HG02588 (cell line): ENCODE data around the gene ITGA2B.

Source experiments
- ATAC-seq: cut with Tn5 transposase; IDR thresholded peaks from one replicate; pipeline ENCODE4 v1.9.1; 2021; ENCODE audit warnings: mild to moderate bottlenecking, moderate library complexity; ENCODE audit not compliant: unreplicated experiment

ITGA2B gene

DNA sequence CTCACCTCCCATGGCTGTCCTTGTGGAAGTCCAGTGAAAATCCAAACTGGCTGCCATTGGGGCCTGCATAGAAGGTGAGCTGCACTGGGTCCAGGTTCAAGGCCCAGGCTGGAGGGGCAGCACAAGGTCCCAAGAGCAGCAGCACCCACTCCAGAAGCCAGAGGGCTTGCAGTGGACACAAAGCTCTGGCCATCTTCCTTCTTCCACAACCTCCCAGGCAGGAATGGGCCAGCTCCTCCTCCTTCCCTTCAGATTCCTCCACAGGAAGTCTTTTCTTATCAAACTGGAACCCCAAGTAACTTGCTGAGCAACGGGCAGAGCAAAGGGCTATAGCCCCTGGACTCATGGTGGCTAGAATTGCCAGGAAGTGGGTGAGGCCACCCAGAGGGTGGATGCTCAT lies at the start of gene ITGA2B:
Gene ITGA2B (minus strand): TSS at position 369 of the 400 bp plus-strand sequence. CDS start 176 bp downstream, at position 193.
- ATAC-seq, result no peak

DNA sequence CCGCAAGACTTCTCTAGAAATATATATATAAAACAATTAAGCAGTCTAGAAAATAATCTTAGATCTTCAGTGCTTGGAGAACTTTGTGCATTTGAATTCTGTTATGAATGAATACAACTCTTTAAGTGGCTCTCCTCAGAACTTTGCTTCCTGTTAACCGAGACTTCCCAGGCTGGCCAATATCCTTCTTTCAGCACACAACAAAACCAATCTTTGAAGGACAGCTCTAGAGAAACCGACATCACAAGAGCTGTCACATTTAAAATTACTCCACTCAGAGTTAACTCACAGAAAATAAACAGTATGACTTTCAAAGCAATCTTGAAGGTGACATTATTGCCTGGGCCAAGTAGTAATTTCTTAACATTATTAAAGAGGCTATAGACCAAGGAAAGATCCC lies 49.7 kb upstream of the ITGA2B start:
- ATAC-seq, result no peak

DNA sequence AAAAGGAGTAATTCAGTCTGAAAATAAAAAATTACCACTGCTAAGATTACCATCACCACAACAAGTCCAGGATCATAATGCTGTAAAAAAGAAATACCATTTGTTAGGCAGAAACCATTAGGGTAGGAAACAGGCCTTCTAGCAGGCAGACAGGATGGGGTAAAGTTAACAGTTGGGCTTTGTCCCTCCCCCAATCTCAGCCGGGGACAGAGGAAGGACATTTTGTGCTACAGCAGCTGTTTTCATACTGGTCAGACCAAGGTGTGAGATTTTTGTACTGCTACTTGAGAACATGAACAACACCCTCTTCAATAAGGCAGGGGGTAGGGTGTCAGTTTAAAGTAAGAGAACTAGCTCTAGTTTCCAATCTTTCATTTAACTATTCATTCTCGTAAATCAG lies 49.2 kb upstream of the ITGA2B start:
- ATAC-seq, result no peak

DNA sequence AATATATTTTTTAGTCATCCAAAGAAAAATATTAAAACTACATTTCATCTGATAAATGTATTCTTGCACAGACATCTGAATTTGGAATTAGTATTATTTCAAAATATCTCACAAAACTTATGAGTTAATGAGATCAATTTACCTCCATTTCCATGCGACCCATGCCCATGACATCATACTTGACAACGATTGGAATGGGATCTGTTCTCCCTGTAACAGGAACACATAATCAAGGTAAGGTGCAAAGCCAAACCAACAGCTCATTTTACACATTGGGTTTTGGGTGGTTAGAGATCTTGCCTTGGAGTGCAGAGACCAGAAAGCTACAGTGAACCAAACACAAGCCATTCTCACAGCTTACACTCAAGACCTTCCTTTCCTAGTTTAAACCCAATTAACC lies 46.9 kb upstream of the ITGA2B start:
- ATAC-seq, result no peak

DNA sequence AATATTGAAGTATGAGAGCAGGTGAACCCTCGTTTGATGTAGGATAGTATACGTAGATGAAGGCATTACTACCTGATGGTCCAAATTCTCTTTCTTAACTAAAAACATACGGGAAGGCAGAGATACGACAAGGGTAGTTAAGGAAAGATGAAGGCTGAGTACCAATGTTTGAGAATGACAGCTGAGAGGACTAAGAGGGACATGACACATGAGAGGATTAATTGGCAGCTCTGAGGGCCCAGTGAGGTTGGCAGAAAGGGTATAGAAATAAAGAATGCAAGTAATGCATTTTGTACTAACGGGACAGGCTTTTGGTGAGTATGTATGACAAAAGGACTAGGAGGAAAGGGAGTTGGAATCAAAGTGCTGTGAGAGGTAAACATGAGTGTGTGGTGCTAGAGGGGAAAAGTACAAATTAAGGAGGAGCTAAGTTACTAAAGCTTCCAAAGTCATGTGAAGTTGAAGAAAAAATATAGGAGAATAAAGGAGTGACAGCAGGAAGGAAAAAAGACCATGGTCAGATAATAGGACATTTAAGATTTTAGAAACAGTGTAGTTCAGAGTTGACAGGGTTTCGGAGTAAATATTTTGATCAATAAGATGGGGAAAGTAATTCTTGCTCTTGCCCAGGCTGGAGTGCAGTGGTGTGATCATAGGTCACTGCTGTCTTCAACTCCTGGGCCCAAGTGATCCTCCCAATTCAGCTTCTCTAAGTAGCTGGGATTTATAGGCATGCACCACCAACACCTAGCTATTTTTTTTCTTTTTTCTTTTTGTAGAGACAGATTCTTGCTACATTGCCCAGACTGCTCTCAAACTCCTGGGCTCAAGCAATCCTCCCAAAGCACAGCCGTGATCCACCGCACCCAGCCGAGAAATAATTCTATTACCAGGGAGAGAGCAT lies 43.1 kb upstream of the ITGA2B start:
- no peak for ATAC-seq

DNA sequence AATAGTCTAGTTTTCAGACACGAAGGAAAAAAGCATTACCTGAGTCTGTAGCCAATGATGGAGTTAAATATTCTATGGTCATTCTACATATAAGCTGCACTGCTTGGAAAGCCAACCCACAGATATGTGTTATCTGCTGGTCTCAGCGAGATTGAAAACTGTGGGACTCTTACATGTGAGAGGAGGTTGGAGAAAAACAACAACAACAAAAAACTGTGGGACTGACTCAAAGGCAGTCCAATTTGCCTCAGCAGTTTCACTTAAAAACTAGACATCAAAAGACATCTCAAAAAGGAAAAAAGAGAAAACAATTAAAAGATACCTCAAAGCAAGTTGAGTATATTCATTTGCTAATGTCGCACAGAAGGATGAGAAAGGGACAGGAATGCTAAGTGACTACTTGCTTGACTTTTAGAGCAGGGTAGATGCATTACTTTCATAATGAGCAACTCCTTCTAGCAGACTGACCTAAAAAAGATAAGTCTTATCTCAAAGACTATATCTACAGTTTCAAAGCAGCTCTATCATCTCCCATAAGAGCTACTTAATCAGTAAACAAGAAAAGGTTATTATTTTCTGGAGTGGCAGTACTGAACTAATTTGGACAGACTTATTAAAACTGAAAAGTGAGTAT lies 35.5 kb upstream of the ITGA2B start:
- no peak for ATAC-seq

DNA sequence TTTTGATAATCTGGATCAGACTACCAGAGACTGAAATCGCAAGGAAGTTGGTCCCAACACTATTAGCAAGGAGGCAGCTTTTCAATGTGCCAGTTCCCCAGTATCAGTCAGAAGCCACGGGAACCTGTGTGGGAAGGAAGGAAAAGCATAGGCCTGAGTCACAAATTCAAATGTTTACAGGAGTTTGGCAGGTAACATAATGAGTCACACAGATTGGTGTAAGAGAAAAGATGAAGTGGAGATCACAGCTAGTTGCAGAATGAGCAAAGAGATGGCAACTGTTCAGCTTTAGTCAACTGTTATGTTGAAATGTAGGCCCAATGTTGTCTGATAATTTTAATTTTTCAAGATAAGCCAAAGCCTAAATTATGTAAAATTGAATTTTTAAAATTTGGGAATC lies 28.1 kb upstream of the ITGA2B start:
- no peak for ATAC-seq

DNA sequence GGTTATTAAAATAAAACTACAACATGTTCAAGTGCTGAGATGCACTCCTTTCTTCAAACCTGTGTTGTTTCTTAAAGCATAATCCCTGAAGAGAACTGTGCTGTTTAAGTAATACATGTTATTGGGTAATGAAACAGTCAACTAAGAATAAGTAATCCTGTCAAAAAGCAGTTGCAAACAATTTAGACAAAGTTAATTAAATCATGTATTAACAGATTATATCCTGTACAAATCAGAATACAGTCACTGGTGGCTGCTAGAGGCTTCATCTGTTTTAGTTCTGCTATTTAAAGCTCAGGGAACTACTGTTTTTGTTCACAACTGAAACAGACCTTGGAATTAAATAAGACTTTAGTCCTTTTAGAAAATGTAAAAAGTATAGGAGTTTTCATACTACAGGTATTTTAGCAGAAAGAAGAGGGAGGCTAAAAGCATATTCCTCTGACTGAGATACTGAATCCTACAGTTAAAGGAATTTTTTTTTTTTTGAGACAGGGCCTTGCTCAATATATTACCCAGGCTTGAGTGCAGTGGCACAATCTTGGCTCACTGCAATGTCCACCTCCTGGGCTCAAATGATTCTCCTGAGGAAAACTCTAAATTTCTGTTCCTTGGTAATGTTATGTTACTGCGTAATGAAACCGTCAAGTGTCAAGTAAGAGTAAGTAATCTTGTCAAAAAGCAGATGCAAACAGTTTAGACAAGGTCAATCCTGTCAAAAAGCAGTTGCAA lies 27.3 kb upstream of the ITGA2B start:
- ATAC-seq, result no peak

DNA sequence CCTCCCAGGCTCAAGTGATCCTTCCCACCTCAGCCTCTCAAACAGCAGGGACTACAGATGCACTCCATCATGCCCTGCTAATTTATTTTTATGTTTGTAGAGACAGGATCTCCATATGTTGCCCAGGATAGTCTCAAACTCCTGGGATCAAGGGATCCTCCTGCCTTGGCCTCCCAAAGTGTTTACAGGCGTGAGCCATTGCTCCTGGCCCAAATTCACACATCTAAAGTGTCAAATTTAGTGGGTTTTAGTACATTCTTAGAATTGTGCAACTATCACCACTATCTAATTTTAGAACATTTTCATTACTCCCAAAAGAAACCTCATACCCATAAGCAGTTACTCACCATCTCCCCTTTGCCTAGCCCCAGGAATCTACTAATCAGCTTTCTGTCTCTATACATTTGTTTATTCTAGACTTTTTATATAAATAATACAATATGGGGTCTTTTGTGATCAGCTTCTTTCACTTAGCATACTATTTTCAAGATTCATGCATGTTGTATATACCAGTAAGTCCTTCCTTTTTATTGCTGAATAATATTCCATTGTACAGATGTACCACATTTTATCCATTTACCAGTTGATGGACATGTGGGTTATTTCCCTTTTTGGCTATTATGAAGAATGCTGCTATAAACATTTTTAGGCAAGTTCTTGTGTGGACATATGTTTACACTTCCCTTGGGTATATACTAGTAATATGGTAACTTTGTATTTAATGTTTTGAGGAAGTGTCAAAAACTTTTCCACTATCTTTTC lies 25.1 kb upstream of the ITGA2B start:
- ATAC-seq, result no peak

GRCh38 chr17:44409309-44410028 lies 20.0 kb upstream of the ITGA2B start:
- no peak for ATAC-seq

DNA sequence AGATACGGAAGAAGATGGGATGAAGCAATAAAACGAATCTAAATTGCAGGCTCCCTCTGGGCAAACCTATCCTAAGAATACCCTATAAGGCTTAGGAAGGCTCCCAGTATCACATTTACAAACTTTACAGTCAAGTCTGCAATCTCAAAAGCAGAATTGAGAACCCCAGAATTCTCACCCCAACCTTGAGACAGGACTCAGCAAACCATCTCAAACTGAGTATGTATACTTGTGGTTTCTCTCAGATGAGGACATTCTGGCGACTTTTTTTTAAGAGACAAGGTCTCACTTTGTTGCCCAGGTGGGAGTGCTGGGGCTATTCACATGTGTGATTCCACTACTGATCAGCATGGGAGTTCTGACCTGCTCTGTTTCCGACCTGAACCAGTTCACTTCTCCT lies 19.3 kb upstream of the ITGA2B start:
- ATAC-seq, result no peak

DNA sequence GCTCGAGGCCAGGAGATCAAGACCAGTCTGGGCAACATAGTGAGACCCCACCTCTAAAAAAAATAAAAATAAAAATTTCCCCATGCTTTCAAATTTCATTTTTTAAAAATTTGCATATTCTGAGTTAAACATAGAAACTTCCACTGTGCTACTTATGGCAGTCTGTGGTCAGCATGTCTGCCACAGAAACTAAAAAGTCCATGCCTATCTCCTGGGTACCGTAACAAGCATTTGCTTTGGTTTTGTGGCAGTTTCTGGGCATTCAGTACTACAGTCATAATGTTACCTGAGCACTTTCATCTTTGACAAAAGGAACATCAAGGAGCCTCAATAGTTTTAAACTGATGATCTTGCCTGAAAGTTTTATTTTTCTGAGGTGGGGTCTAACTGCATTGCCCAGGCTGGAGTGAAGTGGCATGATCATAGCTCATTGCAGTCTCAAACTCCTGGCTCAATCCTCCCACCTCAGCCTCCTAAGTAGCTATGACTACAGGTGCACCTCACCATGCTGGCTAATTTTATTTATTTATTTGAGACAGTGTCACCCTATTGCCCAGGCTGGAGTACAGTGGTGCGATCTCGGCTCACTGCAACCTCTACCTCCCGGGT lies 13.2 kb upstream of the ITGA2B start:
- no peak for ATAC-seq

- no peak for ATAC-seq
Observed at GRCh38 chr17:44400226-44400847, 10.9 kb upstream of the ITGA2B start.

GRCh38 chr17:44398692-44399691 lies 9.5 kb upstream of the ITGA2B start:
- ATAC-seq, result no peak

- no peak for ATAC-seq
Observed at GRCh38 chr17:44397479-44398440, 8.3 kb upstream of the ITGA2B start.

GRCh38 chr17:44396946-44397345 lies 7.5 kb upstream of the ITGA2B start:
- no peak for ATAC-seq

- no peak for ATAC-seq
Observed at GRCh38 chr17:44394833-44395232, 5.4 kb upstream of the ITGA2B start.
